NCI-H1436 (cell line): ENCODE data around the gene BLOC1S1.
"Not testable (repeated sequence)": the region's sequence is repeated elsewhere in the genome, so short reads cannot be mapped to it uniquely, and the experiment has no call there.

ENCODE experiments used
- DNase-seq: peaks from one replicate; lab custom pipeline; 2025; lab: John Stamatoyannopoulos, UW

The BLOC1S1 gene

GRCh38 chr12:55745361-55746173 lies 29.7 kb downstream of the BLOC1S1 start:
- DNase-seq, result peak; percentile 94

- no peak for DNase-seq
Observed at GRCh38 chr12:55746174-55746912, 30.5 kb downstream of the BLOC1S1 start.

- no peak for DNase-seq
Observed at GRCh38 chr12:55746913-55747231, 31.0 kb downstream of the BLOC1S1 start.

- DNase-seq, result no peak
Observed at GRCh38 chr12:55748230-55748993, 32.6 kb downstream of the BLOC1S1 start.

GRCh38 chr12:55755246-55755645 lies 39.4 kb downstream of the BLOC1S1 start:
- DNase-seq, result no peak

GRCh38 chr12:55757701-55758100 lies 41.9 kb downstream of the BLOC1S1 start:
- no peak for DNase-seq

GRCh38 chr12:55758575-55758974 lies 42.7 kb downstream of the BLOC1S1 start:
- DNase-seq, result not testable (repeated sequence)

- no peak for DNase-seq
Observed at GRCh38 chr12:55760663-55761062, 44.8 kb downstream of the BLOC1S1 start.

GRCh38 chr12:55762646-55763045 lies 46.8 kb downstream of the BLOC1S1 start:
- no peak for DNase-seq

GRCh38 chr12:55765736-55766290 lies 50.0 kb downstream of the BLOC1S1 start:
- DNase-seq, result no peak

GRCh38 chr12:55767156-55767555 lies 51.3 kb downstream of the BLOC1S1 start:
- DNase-seq, result no peak
